GM12875 (cell line): Measurements from ENCODE around the gene TEX22.

Experiments used
- H3K4me3 ChIP-seq: one replicate; pipeline ENCODE4 v1.5.1; 2011; ENCODE audit warnings: low read depth, low read length, control low read depth
- TF ChIP-seq, protein P1 (sequence below): IDR thresholded peaks from 2 replicates; pipeline ENCODE4 v1.5.1; 2011; ENCODE audit warnings: low read depth, mild to moderate bottlenecking, control low read depth, inconsistent platforms, low read length, moderate library complexity, borderline replicate concordance; ENCODE audit not compliant: insufficient read depth

The TEX22 gene

DNA sequence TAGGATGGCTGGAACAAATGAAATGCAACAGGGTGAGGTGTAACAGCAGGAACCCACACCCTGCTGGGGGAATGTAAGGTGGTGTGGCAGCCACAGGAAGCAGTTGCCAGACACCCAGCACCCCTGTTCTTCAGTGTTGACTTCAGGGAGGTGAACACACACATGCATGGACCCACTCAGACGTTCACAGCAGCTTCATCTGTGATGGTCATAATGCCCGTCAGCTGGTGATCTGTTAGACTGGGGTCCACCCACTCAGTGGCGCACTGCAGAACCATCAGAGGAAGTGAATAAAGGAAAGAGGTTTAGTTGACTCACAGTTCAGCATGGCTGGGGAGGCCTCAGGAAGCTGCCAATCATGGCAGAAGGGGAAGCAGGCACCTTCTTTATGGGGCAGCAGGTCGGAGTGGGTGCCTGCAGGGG, 22.7 kb upstream of the TEX22 start:
- TF ChIP-seq, protein P1, sequence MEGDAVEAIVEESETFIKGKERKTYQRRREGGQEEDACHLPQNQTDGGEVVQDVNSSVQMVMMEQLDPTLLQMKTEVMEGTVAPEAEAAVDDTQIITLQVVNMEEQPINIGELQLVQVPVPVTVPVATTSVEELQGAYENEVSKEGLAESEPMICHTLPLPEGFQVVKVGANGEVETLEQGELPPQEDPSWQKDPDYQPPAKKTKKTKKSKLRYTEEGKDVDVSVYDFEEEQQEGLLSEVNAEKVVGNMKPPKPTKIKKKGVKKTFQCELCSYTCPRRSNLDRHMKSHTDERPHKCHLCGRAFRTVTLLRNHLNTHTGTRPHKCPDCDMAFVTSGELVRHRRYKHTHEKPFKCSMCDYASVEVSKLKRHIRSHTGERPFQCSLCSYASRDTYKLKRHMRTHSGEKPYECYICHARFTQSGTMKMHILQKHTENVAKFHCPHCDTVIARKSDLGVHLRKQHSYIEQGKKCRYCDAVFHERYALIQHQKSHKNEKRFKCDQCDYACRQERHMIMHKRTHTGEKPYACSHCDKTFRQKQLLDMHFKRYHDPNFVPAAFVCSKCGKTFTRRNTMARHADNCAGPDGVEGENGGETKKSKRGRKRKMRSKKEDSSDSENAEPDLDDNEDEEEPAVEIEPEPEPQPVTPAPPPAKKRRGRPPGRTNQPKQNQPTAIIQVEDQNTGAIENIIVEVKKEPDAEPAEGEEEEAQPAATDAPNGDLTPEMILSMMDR: no peak
- H3K4me3 ChIP-seq: no peak overlapping the region

- H3K4me3 ChIP-seq: no peak overlapping the region
- TF ChIP-seq, protein P1: no peak
Observed at GRCh38 chr14:105376521-105377440, 21.6 kb upstream of the TEX22 start.

DNA sequence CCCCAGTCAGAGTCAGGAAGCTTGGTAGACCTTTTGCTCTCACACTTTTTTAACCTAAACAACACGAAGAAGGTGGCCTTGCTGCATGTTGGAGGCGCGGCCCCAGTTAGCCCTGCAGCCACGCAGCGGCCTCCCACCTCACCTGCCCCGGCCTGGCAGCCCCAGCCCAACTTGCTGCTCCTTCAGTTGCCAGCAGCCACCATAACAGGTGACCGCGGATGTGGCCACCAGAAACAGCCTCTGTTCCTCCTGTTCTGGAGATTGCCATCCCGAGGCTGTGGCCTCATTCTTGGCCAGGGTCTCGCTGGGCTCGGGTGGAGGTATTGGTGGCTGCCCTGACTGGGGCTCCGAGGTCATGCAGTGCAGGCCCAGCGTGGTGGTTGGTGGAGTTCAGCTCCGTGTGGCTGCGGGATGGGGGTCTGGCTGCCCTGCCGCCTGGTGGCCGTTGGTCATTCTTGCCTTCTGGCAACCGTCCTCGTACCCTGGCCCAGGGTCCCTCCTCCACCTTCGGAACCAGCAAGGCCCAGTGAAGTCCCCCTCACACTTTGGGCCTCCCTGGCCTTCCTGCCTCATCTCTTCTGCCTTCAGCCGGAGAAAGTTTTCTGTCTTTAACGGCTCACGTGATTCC, 20.7 kb upstream of the TEX22 start:
- no peak overlapping the region for H3K4me3 ChIP-seq
- TF ChIP-seq, protein P1: no peak

GRCh38 chr14:105378199-105378598, 20.1 kb upstream of the TEX22 start:
- TF ChIP-seq, protein P1: no peak
- H3K4me3 ChIP-seq: no peak overlapping the region

DNA sequence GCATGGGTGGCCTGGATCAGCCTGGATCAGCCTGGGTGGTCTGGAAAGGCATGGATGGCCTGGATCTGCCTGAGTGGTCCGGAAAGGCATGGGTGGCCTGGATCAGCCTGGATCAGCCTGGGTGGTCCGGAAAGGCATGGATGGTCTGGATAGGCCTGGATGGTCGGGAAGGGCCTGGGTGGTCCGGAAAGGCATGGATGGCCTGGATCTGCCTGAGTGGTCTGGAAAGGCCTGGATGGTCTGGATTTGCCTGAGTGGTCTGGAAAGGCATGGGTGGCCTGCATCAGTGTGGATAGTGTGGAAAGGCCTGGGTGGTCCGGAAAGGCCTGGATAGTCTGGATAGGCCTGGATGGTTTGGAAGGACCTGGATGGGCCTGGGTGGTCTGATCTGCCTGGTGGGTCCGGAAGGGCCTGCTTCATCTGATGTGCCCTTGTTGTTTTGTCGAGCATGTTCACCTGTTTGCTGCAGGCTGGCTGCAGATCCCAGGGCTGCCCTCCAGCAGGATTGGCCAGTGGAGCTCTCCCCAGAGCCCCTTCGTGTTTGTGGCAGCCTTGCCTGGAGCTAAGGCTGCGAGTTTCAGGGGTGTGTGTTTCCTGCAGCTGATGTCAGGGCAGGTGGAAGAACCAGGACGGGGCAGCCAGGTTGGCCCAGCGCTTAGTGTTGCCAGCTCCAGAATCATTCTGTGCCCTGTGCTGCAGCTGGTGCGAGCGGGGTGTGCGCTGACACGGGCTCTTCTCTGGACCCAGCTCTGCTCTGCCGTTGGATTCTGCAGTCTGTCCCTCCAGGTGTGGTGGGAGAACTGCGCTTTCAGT, 19.3 kb upstream of the TEX22 start:
- TF ChIP-seq, protein P1: no peak
- H3K4me3 ChIP-seq: no peak overlapping the region

GRCh38 chr14:105379946-105380345, 18.4 kb upstream of the TEX22 start:
- no peak overlapping the region for H3K4me3 ChIP-seq
- TF ChIP-seq, protein P1: no peak
